Kidney tubule cell (primary cell): ENCODE data around the gene HSP90AB1.

Experiments used
- DNase-seq: peaks from one replicate; pipeline ENCODE4 v3.0.0-alpha.2; 2018; ENCODE audit warnings: low spot score

Gene HSP90AB1

GRCh38 chr6:44246663-44247337 lies at the start of gene HSP90AB1:
HSP90AB1 (plus strand) TSS chr6:44247101; CDS start chr6:44248630, 1,529 bp downstream.
- DNase-seq: peak; percentile 100

GRCh38 chr6:44198684-44199083 lies 48.2 kb upstream of the HSP90AB1 start:
- DNase-seq: no peak

- DNase-seq: no peak
These were observed 47.0 kb upstream of the HSP90AB1 start for GRCh38 chr6:44199883-44200282.

- no peak for DNase-seq
These were observed 45.7 kb upstream of the HSP90AB1 start for GRCh38 chr6:44201200-44201599.

GRCh38 chr6:44201638-44202303 lies 45.1 kb upstream of the HSP90AB1 start:
- DNase-seq: no peak

GRCh38 chr6:44202332-44202971 lies 44.4 kb upstream of the HSP90AB1 start:
- DNase-seq: no peak

- DNase-seq: no peak
These were observed 43.7 kb upstream of the HSP90AB1 start for GRCh38 chr6:44202972-44203750.

- no peak for DNase-seq
These were observed 42.9 kb upstream of the HSP90AB1 start for GRCh38 chr6:44203955-44204354.

- DNase-seq: no peak
These were observed 38.9 kb upstream of the HSP90AB1 start for GRCh38 chr6:44207966-44208365.

- no peak for DNase-seq
These were observed 35.6 kb upstream of the HSP90AB1 start for GRCh38 chr6:44211284-44211683.

- no peak for DNase-seq
These were observed 32.6 kb upstream of the HSP90AB1 start for GRCh38 chr6:44214307-44214706.

GRCh38 chr6:44216677-44217331 lies 30.1 kb upstream of the HSP90AB1 start, which contains the start of gene MYMX:
MYMX (plus strand) TSS chr6:44216926; CDS start chr6:44217472, 546 bp downstream.
- no peak for DNase-seq

- peak; percentile 78 for DNase-seq
These were observed 29.4 kb upstream of the HSP90AB1 start for GRCh38 chr6:44217332-44218143.

- peak; percentile 75 for DNase-seq
These were observed 27.7 kb upstream of the HSP90AB1 start for GRCh38 chr6:44219053-44219814.

GRCh38 chr6:44219815-44220784 lies 26.8 kb upstream of the HSP90AB1 start:
- DNase-seq: no peak

GRCh38 chr6:44220913-44221290 lies 26.0 kb upstream of the HSP90AB1 start:
- no peak for DNase-seq

GRCh38 chr6:44221291-44221960 lies 25.5 kb upstream of the HSP90AB1 start:
- DNase-seq: peak; percentile 91

- no peak for DNase-seq
These were observed 25.0 kb upstream of the HSP90AB1 start for GRCh38 chr6:44221961-44222335.
